ENCODE results near the gene SFI1.

The SFI1 gene

GRCh38 chr22:31605851-31606585 is 109.7 kb downstream of the SFI1 start:
- TF ChIP-seq USF1 (IDR thresholded peaks at IDR 0.05) (no peak), CEBPB (IDR thresholded peaks at IDR 0.05) (no peak), YY1 (IDR thresholded peaks at IDR 0.05; ENCODE audit: low read depth) (no peak), NFIC (IDR thresholded peaks at IDR 0.05) (no peak), TEAD4 (IDR thresholded peaks at IDR 0.05) (no peak), TAF1 (IDR thresholded peaks at IDR 0.05; ENCODE audit: low read depth) (no peak), REST (IDR thresholded peaks at IDR 0.05; ENCODE audit: low read depth) (no peak), ZBTB7A (IDR thresholded peaks at IDR 0.05; ENCODE audit: low read depth) (no peak), FOXM1 (IDR thresholded peaks at IDR 0.05; ENCODE audit: borderline replicate concordance, low read depth) (no peak), EP300 (IDR thresholded peaks at IDR 0.05; ENCODE audit: borderline replicate concordance) (no peak)
- TF ChIP-seq, protein P1, sequence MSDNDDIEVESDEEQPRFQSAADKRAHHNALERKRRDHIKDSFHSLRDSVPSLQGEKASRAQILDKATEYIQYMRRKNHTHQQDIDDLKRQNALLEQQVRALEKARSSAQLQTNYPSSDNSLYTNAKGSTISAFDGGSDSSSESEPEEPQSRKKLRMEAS (IDR thresholded peaks at IDR 0.05), result no peak

DNA sequence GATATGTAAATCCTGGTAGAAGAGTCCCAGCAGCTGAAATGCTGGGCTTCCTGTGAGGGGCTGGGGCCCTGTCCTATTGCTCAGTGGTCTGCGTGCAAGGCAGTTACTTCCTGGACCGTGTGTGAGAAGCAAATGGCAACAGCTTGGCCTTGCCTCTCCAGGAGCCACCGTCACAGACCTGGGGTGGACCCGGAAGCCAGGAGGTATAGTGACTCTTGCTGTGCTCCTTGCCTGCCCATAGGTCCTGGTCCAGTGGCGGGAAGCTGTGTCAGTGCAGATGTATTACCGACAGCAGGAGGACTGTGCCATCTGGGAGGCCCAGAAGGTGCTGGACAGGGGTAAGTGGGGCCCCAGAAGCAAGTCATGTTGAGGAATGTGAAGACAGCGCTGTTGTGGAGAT is 111.4 kb downstream of the SFI1 start:
- no peak for TF ChIP-seq EP300 (IDR thresholded peaks at IDR 0.05; ENCODE audit: borderline replicate concordance)
- TF ChIP-seq TEAD4 (IDR thresholded peaks at IDR 0.05), result no peak
- TF ChIP-seq YY1 (IDR thresholded peaks at IDR 0.05; ENCODE audit: low read depth), result no peak
- TF ChIP-seq NFIC (IDR thresholded peaks at IDR 0.05), result no peak
- TF ChIP-seq RAD21 (IDR thresholded peaks at IDR 0.05; ENCODE audit: low read depth), result no peak
- TF ChIP-seq EGR1 (IDR thresholded peaks at IDR 0.05), result no peak
- no peak for TF ChIP-seq TCF12 (IDR thresholded peaks at IDR 0.05; ENCODE audit: low read depth)
- TF ChIP-seq ZBTB7A (IDR thresholded peaks at IDR 0.05; ENCODE audit: low read depth), result no peak
- no peak for TF ChIP-seq CEBPB (IDR thresholded peaks at IDR 0.05)
- no peak for TF ChIP-seq REST (IDR thresholded peaks at IDR 0.05; ENCODE audit: low read depth)
- TF ChIP-seq, protein P1 (IDR thresholded peaks at IDR 0.05), result no peak
- no peak for TF ChIP-seq CREB1 (IDR thresholded peaks at IDR 0.05; ENCODE audit: low read depth)
- TF ChIP-seq USF1 (IDR thresholded peaks at IDR 0.05), result no peak
- no peak for TF ChIP-seq FOXM1 (IDR thresholded peaks at IDR 0.05; ENCODE audit: borderline replicate concordance, low read depth)
- TF ChIP-seq TAF1 (IDR thresholded peaks at IDR 0.05; ENCODE audit: low read depth), result no peak

GRCh38 chr22:31609716-31610115 is 113.4 kb downstream of the SFI1 start:
- TF ChIP-seq TCF12 (IDR thresholded peaks at IDR 0.05; ENCODE audit: low read depth) (no peak), RAD21 (IDR thresholded peaks at IDR 0.05; ENCODE audit: low read depth) (no peak), EP300 (IDR thresholded peaks at IDR 0.05; ENCODE audit: borderline replicate concordance) (no peak), TAF1 (IDR thresholded peaks at IDR 0.05; ENCODE audit: low read depth) (no peak), CREB1 (IDR thresholded peaks at IDR 0.05; ENCODE audit: low read depth) (no peak), YY1 (IDR thresholded peaks at IDR 0.05; ENCODE audit: low read depth) (no peak), FOXM1 (IDR thresholded peaks at IDR 0.05; ENCODE audit: borderline replicate concordance, low read depth) (no peak), NFIC (IDR thresholded peaks at IDR 0.05) (no peak)

DNA sequence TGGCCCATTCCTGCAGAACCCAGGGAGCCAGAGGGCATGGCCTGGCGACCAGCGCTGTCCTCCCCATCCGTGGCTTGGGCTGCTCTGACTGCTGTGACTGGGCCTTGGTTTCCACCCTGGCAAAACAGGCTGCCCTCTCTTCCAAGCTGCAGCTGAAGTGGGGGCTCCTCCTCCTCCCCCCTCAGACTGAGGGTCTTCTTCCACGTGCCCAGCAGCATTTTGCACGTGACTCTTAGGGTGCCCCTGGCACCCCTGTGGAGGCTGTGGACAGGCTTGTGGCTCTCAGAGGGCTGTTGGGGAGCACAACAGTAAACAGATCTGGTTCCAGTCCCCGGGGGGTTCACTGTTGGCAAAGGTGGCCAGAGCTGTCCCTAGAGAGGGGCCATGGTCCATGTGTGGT is 114.3 kb downstream of the SFI1 start:
- TF ChIP-seq NFIC (IDR thresholded peaks at IDR 0.05) (no peak), FOXM1 (IDR thresholded peaks at IDR 0.05; ENCODE audit: borderline replicate concordance, low read depth) (no peak), CREB1 (IDR thresholded peaks at IDR 0.05; ENCODE audit: low read depth) (no peak), EGR1 (IDR thresholded peaks at IDR 0.05) (no peak), TEAD4 (IDR thresholded peaks at IDR 0.05) (no peak), RAD21 (IDR thresholded peaks at IDR 0.05; ENCODE audit: low read depth) (no peak), TAF1 (IDR thresholded peaks at IDR 0.05; ENCODE audit: low read depth) (no peak), EP300 (IDR thresholded peaks at IDR 0.05; ENCODE audit: borderline replicate concordance) (no peak), REST (IDR thresholded peaks at IDR 0.05; ENCODE audit: low read depth) (no peak), CEBPB (IDR thresholded peaks at IDR 0.05) (no peak), ZBTB7A (IDR thresholded peaks at IDR 0.05; ENCODE audit: low read depth) (no peak), YY1 (IDR thresholded peaks at IDR 0.05; ENCODE audit: low read depth) (no peak), TCF12 (IDR thresholded peaks at IDR 0.05; ENCODE audit: low read depth) (no peak), USF1 (IDR thresholded peaks at IDR 0.05) (no peak)
- TF ChIP-seq, protein P1 (IDR thresholded peaks at IDR 0.05), result no peak
